ENCODE results near the gene GLMP. TPM values are rescaled to one million over a fixed set of nuclear protein-coding genes. Genes with fewer than 3 reads are reported as not detected.

GLMP gene
- 33.8 to 48.8 TPM (median 47.3 TPM) in 5 replicates for total RNA-seq (2022; extraction: Qiagen RNA extraction; ENCODE audit: low read depth)

DNA sequence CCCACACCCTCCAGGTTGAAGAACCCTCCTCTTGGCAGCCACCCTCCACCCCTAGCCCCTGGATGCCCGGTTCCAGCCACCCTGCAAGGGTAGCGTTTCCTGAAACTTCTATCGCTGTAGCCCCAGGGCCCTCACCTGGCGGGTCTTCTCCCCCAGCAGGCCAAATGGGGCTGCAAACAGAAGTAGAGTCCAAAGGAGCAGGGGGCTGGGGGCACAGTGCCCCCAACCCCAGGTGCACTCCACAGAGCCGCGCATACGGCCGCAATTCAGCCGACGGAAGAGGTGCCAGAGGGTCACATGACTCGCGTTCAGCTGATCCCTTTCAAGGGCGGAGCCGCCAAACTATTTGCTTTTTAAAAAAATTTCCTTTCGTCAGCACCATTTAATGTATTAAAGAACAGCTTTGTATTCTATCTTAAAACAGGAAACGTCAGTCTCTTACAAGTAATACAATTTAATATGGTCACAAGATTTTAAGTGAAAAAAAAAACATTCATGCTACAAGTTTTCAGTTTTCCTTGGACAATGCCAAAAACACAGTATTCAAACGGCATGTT lies at the start of gene GLMP:
Gene GLMP (minus strand): TSS at position 289 of the 557 bp plus-strand sequence. CDS start 34 bp downstream, at position 255.

GRCh38 chr1:156338180-156338976 lies 42.9 kb upstream of the GLMP start, which contains the start of the genes CCT3 and TSACC:
Gene CCT3 (minus strand): TSS chr1:156338292. CDS start chr1:156338184, 108 bp downstream.
Gene TSACC (plus strand): TSS chr1:156338526. CDS start chr1:156339758, 1,232 bp downstream.

GRCh38 chr1:156298852-156299357 lies 3.4 kb upstream of the GLMP start, which contains the start of gene VHLL:
Gene VHLL (minus strand): TSS chr1:156299307. CDS start chr1:156299189, 118 bp downstream.

GRCh38 chr1:156284112-156284511 lies 11.4 kb downstream of the GLMP start, which contains the start of gene TMEM79:
Gene TMEM79 (plus strand): TSS chr1:156284325. CDS start chr1:156285227, 902 bp downstream.

GRCh38 chr1:156282479-156283222 lies 12.8 kb downstream of the GLMP start, which contains the start of gene SMG5:
Gene SMG5 (minus strand): TSS chr1:156282825. CDS start chr1:156282680, 145 bp downstream.

DNA sequence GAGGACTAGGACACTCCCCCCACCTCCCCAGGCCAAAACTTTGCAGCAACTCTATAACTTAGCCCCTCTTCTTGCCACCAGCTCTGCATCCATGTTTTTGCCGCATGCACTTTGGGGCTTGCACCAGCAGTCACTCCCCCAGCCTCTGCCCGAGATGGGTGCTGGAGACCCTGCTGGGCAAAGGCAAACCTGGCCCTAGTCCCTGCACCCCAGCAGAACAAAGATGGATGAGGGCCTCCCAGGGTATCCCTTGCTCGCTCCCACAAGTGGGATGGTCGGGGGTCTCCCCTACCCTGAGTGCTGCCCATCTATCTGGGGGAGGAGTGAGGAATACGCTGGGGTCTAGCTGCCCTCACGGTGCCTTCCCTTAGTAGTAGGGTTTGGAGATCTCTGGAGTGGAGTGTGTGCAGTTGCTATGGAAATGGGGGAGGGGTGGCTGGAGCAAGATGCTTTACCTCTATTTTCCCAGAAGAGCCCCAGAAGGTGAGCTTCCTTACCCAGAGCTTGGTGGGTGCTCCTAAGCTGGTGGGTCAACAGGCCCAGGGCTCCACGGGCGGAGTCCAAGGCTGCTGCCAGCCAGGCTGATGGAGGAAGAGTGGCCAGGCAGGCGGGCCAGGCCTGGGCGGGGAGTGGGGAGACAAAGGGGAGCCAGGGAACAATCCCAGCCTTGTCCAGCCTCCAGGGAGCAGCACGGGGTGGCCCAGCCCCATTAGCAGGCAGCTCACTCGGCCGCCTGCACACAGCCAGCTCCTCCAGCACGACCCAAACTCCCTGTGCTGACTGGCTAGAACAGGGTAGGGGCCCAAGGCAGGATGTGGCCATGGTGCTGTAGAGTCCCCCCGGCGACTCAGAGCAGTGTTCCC lies 47.8 kb downstream of the GLMP start, which contains the start of gene PAQR6:
Gene PAQR6 (minus strand): TSS at position 597 of the 863 bp plus-strand sequence. CDS start 1,325 bp downstream, outside the sequence.

Other genes starting within 250 kb of the GLMP start
- 36.3 to 46.5 TPM (median 45.1 TPM) in 5 replicates for gene UBQLN4, start 241.9 kb downstream of the GLMP start, total RNA-seq (2022; extraction: Qiagen RNA extraction; ENCODE audit: low read depth)
- 152 to 166 TPM (median 161 TPM) in 5 replicates for gene LAMTOR2, start 240.9 kb downstream of the GLMP start, total RNA-seq (2022; extraction: Qiagen RNA extraction; ENCODE audit: low read depth)
- 0.31 to 0.36 TPM in 2 of 5 replicates, not detected in the others for gene RAB25, start 234.5 kb downstream of the GLMP start, total RNA-seq (2022; extraction: Qiagen RNA extraction; ENCODE audit: low read depth)
- 2.1 to 3.1 TPM (median 2.3 TPM) in 5 replicates for gene MEX3A, start 213.2 kb downstream of the GLMP start, total RNA-seq (2022; extraction: Qiagen RNA extraction; ENCODE audit: low read depth)
- 631 to 722 TPM (median 685 TPM) in 5 replicates for gene LMNA, start 181.0 kb downstream of the GLMP start, total RNA-seq (2022; extraction: Qiagen RNA extraction; ENCODE audit: low read depth)
- gene SEMA4A, start 142.1 kb downstream of the GLMP start, total RNA-seq (2022; extraction: Qiagen RNA extraction; ENCODE audit: low read depth) = 0.34 to 0.65 TPM (median 0.41 TPM) in 5 replicates
- gene SLC25A44, start 101.6 kb downstream of the GLMP start, total RNA-seq (2022; extraction: Qiagen RNA extraction; ENCODE audit: low read depth) = 25.6 to 29.8 TPM (median 29.2 TPM) in 5 replicates
- 55.5 to 61.3 TPM (median 60.0 TPM) in 5 replicates for gene PMF1, start 82.7 kb downstream of the GLMP start, total RNA-seq (2022; extraction: Qiagen RNA extraction; ENCODE audit: low read depth)
- gene BGLAP, start 53.5 kb downstream of the GLMP start, total RNA-seq (2022; extraction: Qiagen RNA extraction; ENCODE audit: low read depth) = 0.27 to 1.2 TPM (median 0.44 TPM) in 4 of 5 replicates, not detected in the other
- gene PAQR6, start 47.6 kb downstream of the GLMP start, total RNA-seq (2022; extraction: Qiagen RNA extraction; ENCODE audit: low read depth) = 2.9 to 5.1 TPM (median 3.0 TPM) in 5 replicates
- gene SMG5, start 12.9 kb downstream of the GLMP start, total RNA-seq (2022; extraction: Qiagen RNA extraction; ENCODE audit: low read depth) = 42.8 to 50.5 TPM (median 49.3 TPM) in 5 replicates
- gene TMEM79, start 11.4 kb downstream of the GLMP start, total RNA-seq (2022; extraction: Qiagen RNA extraction; ENCODE audit: low read depth) = 5.5 to 10.5 TPM (median 8.5 TPM) in 5 replicates
- gene VHLL, start 3.6 kb upstream of the GLMP start, total RNA-seq (2022; extraction: Qiagen RNA extraction; ENCODE audit: low read depth) = not detected in 5 replicates
- 400 to 434 TPM (median 426 TPM) in 5 replicates for gene CCT3, start 42.6 kb upstream of the GLMP start, total RNA-seq (2022; extraction: Qiagen RNA extraction; ENCODE audit: low read depth)
- 1.4 to 2.5 TPM (median 2.3 TPM) in 5 replicates for gene TSACC, start 42.8 kb upstream of the GLMP start, total RNA-seq (2022; extraction: Qiagen RNA extraction; ENCODE audit: low read depth)
- not detected in 5 replicates for gene RHBG, start 73.5 kb upstream of the GLMP start, total RNA-seq (2022; extraction: Qiagen RNA extraction; ENCODE audit: low read depth)
- gene MEF2D, start 205.1 kb upstream of the GLMP start, total RNA-seq (2022; extraction: Qiagen RNA extraction; ENCODE audit: low read depth) = 24.4 to 37.4 TPM (median 33.9 TPM) in 5 replicates